Panc1 (cell line): ENCODE measurements around the gene COL27A1. TPM values are rescaled to one million over a fixed set of nuclear protein-coding genes. Genes with fewer than 3 reads are reported as not detected.

Source experiments
- ATAC-seq: fragments of 200-7000 bp; cut with Tn5 transposase; 2 replicates; pipeline ENCODE4 v1.9.1; 2020; ENCODE audit warnings: mild to moderate bottlenecking, moderate library complexity
- BruUV-seq: library from RNA; stranded (reverse); fragments of 400-500 nt; replicated peaks from 2 replicates; lab custom pipeline; 2021; lab: Mats Ljungman, UMichigan
- CTCF ChIA-PET: fragments of 300-600 bp; sonication (Branson Sonifier 250); formaldehyde crosslinking; loops from one replicate; lab custom pipeline; 2022; ENCODE audit warnings: antibody characterized with exemption; lab: Charles Lee
- POLR2A ChIA-PET: fragments of 300-600 bp; sonication (Branson Sonifier 250); formaldehyde crosslinking; loops from one replicate; lab custom pipeline; 2022; ENCODE audit warnings: antibody characterized with exemption; lab: Charles Lee
- DNase-seq: peaks from one replicate; pipeline ENCODE4 v3.0.0-alpha.2; 2010; ENCODE audit warnings: low read depth, low spot score
- H3K27ac ChIP-seq: 2 replicates; pipeline ENCODE4 v1.5.1; 2011; ENCODE audit warnings: mild to moderate bottlenecking, low read length, inconsistent platforms
- H3K27me3 ChIP-seq: fragments of 200-500 bp; sonication (Bioruptor generic); 2 replicates; pipeline ENCODE4 v1.6.0; 2014; ENCODE audit warnings: low read length, inconsistent platforms; ENCODE audit not compliant: control insufficient read depth, insufficient read depth
- H3K36me3 ChIP-seq: fragments of 200-500 bp; sonication (Bioruptor generic); 2 replicates; pipeline ENCODE4 v1.5.1; 2014; ENCODE audit warnings: inconsistent platforms, mild to moderate bottlenecking, low read length, moderate library complexity; ENCODE audit not compliant: control insufficient read depth, insufficient read depth
- H3K4me1 ChIP-seq: 2 replicates; pipeline ENCODE4 v1.5.1; 2011; ENCODE audit warnings: inconsistent platforms, mild to moderate bottlenecking, low read length, moderate library complexity; ENCODE audit not compliant: control insufficient read depth, insufficient read depth
- H3K4me3 ChIP-seq, 2 experiments: 2 replicates each; pipeline ENCODE4 v1.5.1; 2011 to 2012; ENCODE audit warnings: low read depth in 2 of 2, low read length in 2 of 2, mild to moderate bottlenecking in 2 of 2, inconsistent platforms in 1 of 2, moderate library complexity in 1 of 2
- H3K9me3 ChIP-seq: fragments of 200-500 bp; sonication (Bioruptor generic); 2 replicates; pipeline ENCODE4 v1.5.1; 2014; ENCODE audit warnings: low read depth, mild to moderate bottlenecking, inconsistent platforms, low read length, moderate library complexity; ENCODE audit not compliant: control insufficient read depth, insufficient read depth
- CTCF ChIP-seq: fragments of 450-650 bp; IDR thresholded peaks from 2 replicates; pipeline ENCODE4 v1.5.1; 2017; ENCODE audit warnings: mild to moderate bottlenecking
- POLR2AphosphoS5 ChIP-seq: IDR thresholded peaks from 2 replicates; pipeline ENCODE4 v1.6.1; 2012; ENCODE audit warnings: mild to moderate bottlenecking, low read depth, low read length, moderate library complexity
- REST ChIP-seq, 2 experiments: IDR thresholded peaks; 2 replicates each; pipeline ENCODE4 v1.6.1; 2011 to 2012; ENCODE audit warnings: low read depth in 2 of 2, control low read depth in 1 of 2, low read length in 1 of 2, mild to moderate bottlenecking in 1 of 2, moderate library complexity in 1 of 2; ENCODE audit not compliant: insufficient read depth in 1 of 2
- SIN3A ChIP-seq: IDR thresholded peaks from 2 replicates; pipeline ENCODE4 v1.6.1; 2012; ENCODE audit warnings: low read depth, mild to moderate bottlenecking, low read length, moderate library complexity, borderline replicate concordance; ENCODE audit not compliant: insufficient read depth
- TCF7L2 ChIP-seq: IDR thresholded peaks from 2 replicates; pipeline ENCODE4 v1.6.1; 2011; ENCODE audit warnings: mild to moderate bottlenecking, low read depth, low read length, inconsistent platforms
- in situ Hi-C: cut with HindIII; loops from 2 replicates; pipeline ENCODE4 v1.10.0; 2016; ENCODE audit warnings: low sequenced_read_pairs, low pct_unique_long_range_greater_than_20kb
- intact Hi-C: fragments of 100-400 bp; cut with micrococcal nuclease; formaldehyde crosslinking; loops from one replicate; pipeline ENCODE4 v1.10.0; 2022; ENCODE audit not compliant: unreplicated experiment
- total RNA-seq: library from RNA; stranded (reverse); gene quantifications from one replicate; pipeline ENCODE4 v1.2.1, GENCODE V29; 2021; ENCODE audit not compliant: unreplicated experiment

Gene COL27A1
- total RNA-seq, 1 experiment from 2014 or later: 5.1 TPM

GRCh38 chr9:114174876-114175771, 19.8 kb downstream of the COL27A1 start:
- ATAC-seq: peak; percentile 74
- no TSS peak for BruUV-seq
- intact Hi-C loops (no loop called here), in situ Hi-C loops (no loop called here)
- Histone ChIP-seq H3K4me3 (no peak overlapping the region), H3K27ac (peak overlapping the region; percentile 68), H3K27me3 (no peaks in the 10 kb centered on the region), H3K9me3 (no peaks in the 10 kb centered on the region), H3K4me1 (peaks cover 34% of the 10 kb centered on the region), H3K36me3 (no peaks in the 10 kb centered on the region)
- ChIA-PET POLR2A (no interaction called here), CTCF (interaction anchor here (0.5 kb wide), 1 partner anchor 168 kb away, joined by 8 read pairs; no protein-coding TSS in a partner anchor)
- no peak for DNase-seq
- TF ChIP-seq POLR2AphosphoS5 (no peak), TCF7L2 (peak; percentile 32), CTCF (no peak), SIN3A (no peak), REST (IDR thresholded peaks at IDR 0.05; ENCODE audit: insufficient read depth in 1 of 2, low read depth in 2 of 2, low read length in 1 of 2) (no peak)

- DNase-seq (no peak), ATAC-seq (no peak)
- H3K27ac ChIP-seq: peak overlapping the region; percentile 51; the same call in 1 of the 2 replicates
- TF ChIP-seq CTCF (no peak), POLR2AphosphoS5 (no peak), REST (IDR thresholded peaks at IDR 0.05; ENCODE audit: insufficient read depth in 1 of 2, low read depth in 2 of 2, low read length in 1 of 2) (no peak), TCF7L2 (no peak), SIN3A (no peak)
- H3K4me3 ChIP-seq: no peak overlapping the region
- no peaks in the 10 kb centered on the region for H3K36me3 ChIP-seq
- CTCF ChIA-PET: no interaction called here
- intact Hi-C loops (no loop called here), in situ Hi-C loops (no loop called here)
- no peaks in the 10 kb centered on the region for H3K9me3 ChIP-seq
- POLR2A ChIA-PET: no interaction called here
- BruUV-seq: no TSS peak
- H3K4me1 ChIP-seq: peaks cover 40% of the 10 kb centered on the region
- no peaks in the 10 kb centered on the region for H3K27me3 ChIP-seq
Observed at GRCh38 chr9:114176624-114177291, 21.4 kb downstream of the COL27A1 start.
